GM04503 (cell line): ENCODE results near the gene CLDN1.
"Not testable (repeated sequence)": the region's sequence is repeated elsewhere in the genome, so short reads cannot be mapped to it uniquely, and the experiment has no call there.

Source experiments
- DNase-seq: peaks from one replicate; pipeline ENCODE4 v3.0.0-alpha.2; 2012; ENCODE audit warnings: low read depth

The CLDN1 gene

DNA sequence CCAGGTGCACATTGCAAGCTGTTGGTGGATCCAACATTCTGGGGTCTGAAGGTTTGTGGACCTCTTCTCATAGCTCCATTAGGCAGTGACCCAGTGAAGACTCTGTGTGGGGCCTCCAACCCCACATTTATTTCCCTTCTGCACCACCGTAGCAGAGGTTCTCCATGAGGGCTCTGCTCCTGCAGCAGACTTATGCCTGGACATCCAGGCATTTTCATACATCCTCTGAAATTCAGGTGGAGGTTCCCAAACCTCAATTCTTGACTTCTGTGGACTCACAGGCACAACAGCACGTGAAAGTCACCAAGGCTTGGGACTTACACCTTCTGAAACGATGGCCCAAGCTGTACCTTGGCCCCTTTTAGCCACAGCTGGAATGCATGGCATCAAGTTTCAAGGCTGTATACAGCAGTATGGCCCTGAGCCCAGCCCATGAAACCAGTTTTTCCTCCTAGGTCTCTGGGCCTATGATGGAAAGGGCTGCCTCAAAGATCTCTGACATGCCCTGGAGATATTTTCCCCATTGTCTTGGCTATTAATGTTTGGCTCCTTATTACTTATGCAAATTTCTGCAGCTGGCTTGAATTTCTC lies 30.2 kb downstream of the CLDN1 start:
- no peak for DNase-seq

DNA sequence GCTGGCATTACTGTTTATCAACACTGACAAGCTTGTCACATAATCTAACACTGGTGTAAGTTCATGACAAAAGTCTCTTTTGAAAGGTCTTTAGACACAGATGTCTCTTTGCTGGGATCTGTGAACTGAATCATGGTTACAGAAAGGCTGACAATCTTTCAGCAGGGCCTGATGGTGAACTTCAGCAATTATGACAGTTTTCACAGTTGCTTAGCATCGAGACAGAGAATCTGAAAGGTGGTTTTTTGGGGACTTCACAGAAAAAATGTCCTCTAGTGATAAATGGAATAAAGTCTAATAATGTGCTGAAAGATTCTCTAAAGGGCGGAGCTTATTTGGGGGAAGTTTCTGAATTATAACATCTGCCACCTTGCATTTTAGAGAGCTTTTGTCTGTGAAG lies 32.3 kb downstream of the CLDN1 start:
- DNase-seq, result no peak

DNA sequence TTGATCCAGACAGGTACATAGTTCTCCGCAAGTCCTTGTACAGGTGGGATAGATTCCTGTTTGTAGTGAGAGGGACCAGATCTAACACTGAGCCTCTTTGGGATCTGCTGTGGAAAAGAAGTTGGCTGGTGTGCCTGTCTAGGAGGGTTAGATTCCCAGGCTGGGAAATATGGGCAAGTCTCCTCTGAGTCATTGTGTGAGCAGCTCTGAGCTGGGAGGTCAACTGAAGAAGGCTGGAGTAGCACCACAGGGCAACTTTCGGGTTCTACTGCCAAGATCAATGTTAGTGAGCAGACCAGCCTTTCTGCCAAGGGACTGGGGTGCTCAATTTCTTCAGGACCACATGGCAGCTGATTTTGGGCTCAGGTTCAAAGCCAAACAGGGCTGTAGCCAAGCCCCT lies 33.4 kb downstream of the CLDN1 start:
- no peak for DNase-seq

DNA sequence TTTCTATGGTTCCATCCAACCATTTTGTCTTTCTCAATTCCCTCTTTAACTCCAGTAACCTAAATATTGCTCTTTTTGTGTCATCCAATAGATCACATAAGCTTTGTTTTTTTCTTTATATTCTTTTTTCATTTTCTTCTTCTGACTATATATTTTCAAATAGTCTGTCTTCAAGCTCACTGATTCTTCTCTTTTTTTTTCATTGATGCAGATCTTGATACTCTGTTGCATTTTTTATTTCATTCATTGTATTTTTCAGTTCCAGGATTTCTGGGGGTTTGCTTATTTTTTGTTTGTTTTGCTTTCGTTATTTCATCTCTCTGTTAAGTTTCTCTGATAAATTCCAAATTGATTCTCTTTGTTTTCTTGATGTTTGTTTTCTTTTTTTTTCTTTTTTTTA lies 36.2 kb downstream of the CLDN1 start:
- DNase-seq, result no peak

DNA sequence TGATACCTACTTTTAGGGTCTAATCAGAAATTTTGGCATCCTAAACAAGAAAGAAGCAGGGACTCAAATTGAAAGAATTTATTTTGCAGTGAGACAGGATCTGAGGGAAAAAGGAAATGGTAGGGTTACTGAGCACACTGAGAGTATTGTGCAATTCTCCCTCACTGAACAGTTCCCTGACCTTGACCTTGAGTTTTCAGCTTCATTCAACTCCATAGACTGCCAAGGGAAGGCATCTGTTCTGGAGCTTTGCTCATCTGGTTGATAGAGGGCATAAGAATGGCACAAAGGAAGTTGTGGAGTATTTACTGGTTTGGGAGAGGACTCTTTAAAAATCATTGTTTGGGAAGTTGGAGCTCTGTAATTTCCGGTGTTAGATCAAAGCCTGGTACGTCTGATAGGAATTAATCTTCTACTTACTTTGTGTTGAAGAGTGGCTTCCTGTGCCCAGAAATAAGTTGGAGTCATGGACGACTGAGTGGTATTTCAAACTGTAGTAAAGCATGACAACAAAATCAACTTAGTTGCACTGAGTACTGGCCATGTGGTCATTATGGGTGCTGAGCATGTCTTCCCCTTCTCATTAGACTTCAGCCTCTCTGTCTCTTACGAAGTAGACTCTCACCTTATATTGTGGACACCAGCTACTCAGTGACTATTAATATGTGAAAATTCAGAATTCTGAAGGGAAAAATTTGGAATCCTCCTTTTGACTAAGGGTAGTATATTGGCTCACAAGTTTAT lies 40.8 kb downstream of the CLDN1 start:
- no peak for DNase-seq

DNA sequence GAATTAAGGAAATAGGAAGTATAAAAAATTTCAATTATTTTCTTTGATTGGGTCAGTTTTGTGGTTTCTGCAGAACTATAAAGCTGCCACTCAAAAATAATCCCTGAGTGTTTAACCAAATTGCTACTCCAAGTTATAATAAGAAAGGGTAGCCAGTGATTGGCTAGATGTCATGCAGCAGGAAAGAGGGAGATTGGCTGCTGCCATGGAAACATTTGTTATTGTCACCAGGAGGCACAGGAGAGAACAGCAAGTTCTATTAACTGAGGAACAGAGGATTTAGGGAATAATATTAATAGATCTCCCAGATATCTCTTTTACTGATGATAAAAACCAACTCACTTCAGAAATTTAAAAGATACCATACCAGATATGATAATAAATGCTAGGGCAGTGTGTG lies 42.6 kb downstream of the CLDN1 start:
- no peak for DNase-seq

DNA sequence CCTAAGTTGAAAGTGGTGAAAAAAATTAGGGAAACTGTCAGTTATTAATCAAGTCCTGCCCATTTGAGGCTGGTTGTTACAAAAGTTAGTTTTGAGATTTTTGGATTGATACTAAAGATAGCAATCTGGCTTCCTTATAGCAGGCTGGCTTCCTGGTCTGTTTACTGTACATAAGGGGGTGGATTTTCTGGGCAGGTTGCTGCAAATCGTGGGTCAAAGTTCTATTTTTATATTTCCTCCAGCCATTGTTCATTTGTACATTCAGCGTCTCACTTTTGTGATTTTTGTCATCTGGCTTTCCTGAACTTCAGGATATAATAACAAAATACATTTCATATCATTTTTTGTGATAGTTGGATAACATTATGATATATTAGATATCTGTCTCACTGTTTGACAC lies 49.5 kb downstream of the CLDN1 start:
- no peak for DNase-seq

DNA sequence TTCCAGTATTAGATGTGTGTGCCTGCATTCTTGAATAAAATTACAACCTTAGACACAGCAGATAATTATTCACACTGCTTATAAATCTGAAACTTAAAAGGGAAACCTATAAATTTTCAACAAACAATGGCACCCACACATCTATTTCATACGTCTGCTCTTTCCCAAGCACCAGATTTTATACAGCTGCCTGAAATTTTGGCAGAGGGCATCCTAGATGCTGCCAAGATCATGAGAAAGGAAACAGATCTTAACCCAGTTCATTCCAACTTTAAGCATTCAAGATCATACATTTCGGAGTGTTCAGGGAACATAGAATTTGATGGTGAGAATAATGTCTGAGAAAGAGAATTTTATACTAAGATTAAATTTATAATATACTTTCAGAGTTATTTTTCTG lies 53.1 kb downstream of the CLDN1 start:
- DNase-seq, result no peak

DNA sequence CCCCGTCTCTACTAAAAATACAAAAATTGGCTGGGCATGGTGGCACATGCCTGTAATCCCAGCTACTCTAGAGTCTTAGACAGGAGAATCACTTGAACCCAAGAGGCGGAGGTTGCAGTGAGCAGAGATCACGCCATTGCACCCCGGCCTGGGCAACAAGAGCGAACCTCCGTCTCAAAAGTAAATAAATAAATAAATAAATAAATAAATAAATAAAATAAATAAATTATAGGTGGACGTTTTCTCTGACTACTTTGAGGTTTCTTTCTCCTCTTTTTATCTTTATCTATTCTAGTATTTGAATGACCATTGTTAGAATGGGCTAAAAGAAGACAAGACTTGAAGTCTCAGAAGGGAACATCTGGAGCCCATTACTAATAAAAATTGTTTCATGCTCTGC lies 54.8 kb downstream of the CLDN1 start:
- DNase-seq, result not testable (repeated sequence)

DNA sequence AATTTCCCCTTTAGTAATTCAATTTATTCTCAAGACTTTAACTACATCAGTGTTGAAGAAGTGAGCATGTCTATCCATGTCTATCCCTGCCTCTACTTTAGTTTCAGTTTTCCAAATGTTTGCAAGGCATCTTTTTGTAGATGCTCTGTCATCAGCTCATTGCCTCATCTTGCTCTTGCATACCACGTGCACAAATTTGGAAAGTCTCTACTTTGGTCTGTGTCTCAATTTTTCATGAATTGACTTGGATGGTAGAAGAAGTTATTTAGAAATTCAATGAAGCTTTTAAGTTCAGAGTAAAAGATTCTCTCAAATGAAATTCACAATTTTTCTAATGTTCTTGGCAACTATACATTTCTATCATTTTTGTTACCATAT lies 55.3 kb downstream of the CLDN1 start:
- no peak for DNase-seq

DNA sequence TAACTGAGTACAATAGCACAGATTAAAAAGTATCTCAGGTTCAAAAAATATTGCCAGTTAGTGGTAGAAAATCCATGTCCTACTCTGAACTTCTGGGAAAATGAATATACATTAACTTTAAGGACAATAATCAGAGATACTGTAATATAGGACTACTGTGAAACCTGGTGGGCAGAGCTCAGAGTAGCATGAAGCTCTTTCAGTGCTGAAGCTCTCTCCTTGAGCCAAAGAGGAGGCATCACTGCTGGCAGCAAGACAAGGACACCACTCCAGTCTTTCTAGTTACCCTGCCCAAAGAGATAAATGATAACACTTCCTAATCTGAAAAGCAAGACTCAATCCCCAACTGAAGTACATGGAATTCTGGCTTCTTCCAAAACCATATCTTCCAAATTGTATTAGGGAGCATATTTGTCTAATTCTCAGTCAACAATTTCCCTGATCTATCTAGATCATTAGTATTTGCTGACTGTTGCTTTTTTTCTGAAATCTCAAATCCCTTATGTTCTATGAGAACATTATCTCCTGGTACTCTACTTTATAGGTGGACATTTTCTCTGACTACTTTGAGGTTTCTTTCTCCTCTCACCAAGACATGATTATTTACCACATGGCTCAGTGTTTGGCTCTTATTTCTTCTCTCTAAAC lies 55.9 kb downstream of the CLDN1 start:
- DNase-seq, result no peak

DNA sequence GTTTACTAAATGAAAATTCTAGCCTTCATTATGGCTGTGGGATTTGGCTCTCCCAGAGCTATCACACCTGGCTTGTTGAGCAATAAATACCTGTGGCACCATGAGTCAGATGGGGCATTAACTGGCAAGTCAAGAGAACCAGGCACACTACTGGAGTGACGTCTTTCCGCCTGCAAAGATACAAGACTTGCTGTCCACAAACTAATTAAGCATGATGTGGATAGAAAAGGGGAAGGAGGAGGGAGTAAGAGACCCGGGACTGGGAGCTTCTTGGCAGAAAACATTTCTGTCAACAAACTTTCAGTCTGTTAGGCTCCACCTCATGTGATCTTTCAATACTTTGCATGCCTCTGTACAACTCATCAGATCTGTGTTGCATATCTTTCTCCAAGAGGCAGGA lies 56.5 kb downstream of the CLDN1 start:
- DNase-seq, result peak; percentile 27

DNA sequence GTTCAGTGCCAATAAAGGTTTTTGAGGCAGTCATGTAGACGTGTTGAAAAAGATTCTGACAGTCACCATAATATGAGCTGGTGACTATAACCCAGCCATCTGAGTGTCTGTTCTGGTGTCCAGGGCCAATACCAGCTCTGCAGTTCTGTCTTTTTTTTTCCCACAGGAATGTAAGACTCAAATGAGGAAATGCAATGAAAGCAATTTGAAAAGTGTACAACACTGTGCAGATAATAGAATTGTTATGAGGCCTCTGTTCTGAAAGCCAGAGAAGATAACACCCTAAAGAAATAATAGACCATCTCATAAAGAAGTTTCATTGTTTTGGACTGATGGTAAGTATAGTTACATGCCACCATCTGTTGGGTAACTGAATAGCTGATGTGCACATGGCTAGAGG lies 57.1 kb downstream of the CLDN1 start:
- DNase-seq, result no peak

DNA sequence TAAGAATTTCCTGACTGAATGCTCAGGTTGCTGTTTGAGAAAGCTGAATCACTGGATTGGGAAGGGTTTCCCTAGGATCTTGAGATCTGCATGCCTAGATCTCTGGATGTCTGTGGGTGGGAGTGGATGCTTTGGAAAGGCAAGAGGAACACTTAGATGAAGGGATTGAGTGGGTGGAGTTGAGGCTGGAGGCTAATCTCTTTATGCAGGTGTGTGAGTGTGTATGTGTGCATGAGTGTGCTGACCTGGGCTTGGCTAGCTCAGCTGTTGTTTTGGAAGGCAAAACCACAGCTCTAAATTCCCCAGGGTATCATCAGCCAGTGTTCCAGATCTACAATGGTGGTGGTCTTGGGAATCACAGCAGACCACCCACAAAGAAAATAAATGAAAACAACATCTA lies 60.5 kb downstream of the CLDN1 start:
- no peak for DNase-seq

DNA sequence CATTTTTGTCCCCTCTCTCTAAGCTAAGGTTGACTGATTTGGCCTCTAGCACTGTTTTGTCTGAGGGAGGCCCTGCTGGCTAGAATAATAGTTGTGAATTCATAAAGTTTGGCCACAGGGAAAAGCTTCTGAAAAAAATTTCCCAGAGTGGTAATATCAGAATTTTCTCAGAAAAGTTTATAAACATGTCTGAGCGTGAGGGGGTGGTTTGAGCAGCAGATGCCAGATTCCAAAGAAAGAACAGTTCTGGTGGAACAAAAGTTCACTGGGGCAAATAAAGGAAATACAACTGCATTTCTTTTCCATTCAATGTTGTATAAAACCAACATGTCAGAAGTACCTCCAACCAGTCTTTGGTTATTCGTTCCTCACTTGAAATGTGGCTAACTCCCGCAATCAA lies 61.2 kb downstream of the CLDN1 start:
- DNase-seq, result no peak

DNA sequence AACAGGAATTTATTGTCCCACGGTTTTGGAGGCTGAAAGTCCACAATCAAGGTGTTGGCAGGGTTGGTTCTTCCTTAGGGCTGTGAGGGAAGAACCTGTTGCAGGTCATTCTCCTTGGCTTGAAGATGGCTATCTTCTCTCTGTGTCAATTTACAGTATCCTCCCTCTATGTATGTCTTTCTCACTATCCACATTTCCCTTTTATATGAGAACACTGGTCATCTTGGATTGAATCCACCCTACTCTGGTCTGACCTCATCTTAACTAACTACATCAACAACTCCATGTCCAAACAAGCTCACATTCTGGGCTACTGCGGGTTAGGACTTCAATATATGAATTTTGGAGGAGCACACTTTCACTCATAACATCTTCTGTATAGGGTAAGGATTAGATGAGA lies 61.9 kb downstream of the CLDN1 start:
- no peak for DNase-seq

DNA sequence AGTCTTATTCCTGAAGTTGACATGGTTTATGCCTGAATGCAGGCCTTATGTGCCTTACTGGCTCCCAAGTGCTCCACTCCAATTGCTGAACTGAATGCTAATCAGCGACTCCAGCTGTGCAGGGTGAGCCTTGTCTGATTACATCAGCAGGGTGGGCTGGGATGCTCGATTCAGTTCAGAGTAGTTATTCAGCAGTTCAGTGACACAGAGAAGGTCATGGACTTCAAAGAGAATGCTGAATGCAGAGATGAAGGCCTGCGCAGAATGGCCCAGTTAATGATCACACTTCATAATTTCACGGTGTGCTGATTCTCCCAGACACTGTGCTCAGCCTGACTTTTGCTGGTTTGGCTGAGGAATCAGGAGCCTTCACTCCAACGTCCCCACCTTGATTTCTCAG lies 63.6 kb downstream of the CLDN1 start:
- no peak for DNase-seq
